HepG2 (cell line): Measurements from ENCODE around the gene TMC2. TPM values are rescaled to one million over a fixed set of nuclear protein-coding genes. Genes with fewer than 3 reads are reported as not detected.

Experiments used
- ATAC-seq: fragments of 200-7000 bp; cut with Tn5 transposase; 3 replicates; pipeline ENCODE4 v1.9.1; 2020; ENCODE audit warnings: mild to moderate bottlenecking, moderate library complexity
- BruUV-seq: library from RNA; stranded (reverse); fragments of 400-500 nt; replicated peaks from 2 replicates; lab custom pipeline; 2021; lab: Mats Ljungman, UMichigan
- CTCF ChIA-PET: fragments of 300-600 bp; formaldehyde crosslinking; extraction: SDS; loops from one replicate; lab custom pipeline; 2021; ENCODE audit warnings: low total read pairs, inconsistent platforms, low intra/inter-chr PET ratio; lab: Yijun Ruan, JAX
- POLR2A ChIA-PET: fragments of 350-600 bp; sonication (Branson Sonifier 250); formaldehyde crosslinking; loops from one replicate; lab custom pipeline; 2020; ENCODE audit warnings: antibody characterized with exemption, inconsistent platforms; lab: Yijun Ruan, JAX
- DNase-seq: peaks from one replicate; pipeline ENCODE4 v3.0.0-alpha.2; 2015; ENCODE audit warnings: low spot score
- FAIRE-seq: peaks from 3 replicates; lab custom pipeline; 2011; peaks lifted over from hg19 to GRCh38; lab: Jason Lieb, UNC
- H2AFZ ChIP-seq: one replicate; pipeline ENCODE4 v1.6.1; 2011; ENCODE audit warnings: low read length, inconsistent platforms
- H3K27ac ChIP-seq: fragments of 300-600 bp; 3 replicates; pipeline ENCODE4 v1.8.0; 2011; ENCODE audit warnings: mixed run types, mild to moderate bottlenecking, mixed read lengths, low read length, inconsistent platforms; ENCODE audit not compliant: insufficient read depth; ENCODE audit errors: extremely low read length
- H3K27me3 ChIP-seq, 2 experiments: fragments of 200-600 bp in 1 of 2; 2 replicates in 1 of 2; 3 replicates in 1 of 2; pipeline versions ENCODE4 v1.6.0 to v1.8.0; 2011; ENCODE audit warnings: low read length in 2 of 2, mild to moderate bottlenecking in 2 of 2, moderate library complexity in 2 of 2, inconsistent platforms in 1 of 2; ENCODE audit not compliant: insufficient read depth in 2 of 2, control insufficient read depth in 1 of 2
- H3K36me3 ChIP-seq, 2 experiments: fragments of 200-600 bp in 1 of 2; replicated peaks in 1 of 2; 2 replicates in 1 of 2; 3 replicates in 1 of 2; pipeline versions ENCODE4 v1.5.1 to v1.8.0; 2011; ENCODE audit warnings: low read length in 2 of 2, inconsistent platforms in 1 of 2; ENCODE audit not compliant: insufficient read depth in 2 of 2, control insufficient read depth in 1 of 2
- H3K4me1 ChIP-seq: 2 replicates; pipeline ENCODE4 v1.5.1; 2012; ENCODE audit warnings: low read length, inconsistent platforms; ENCODE audit not compliant: insufficient read depth
- H3K4me2 ChIP-seq: 2 replicates; pipeline ENCODE4 v1.6.0; 2011; ENCODE audit warnings: low read depth, low read length, inconsistent platforms
- H3K4me3 ChIP-seq, 3 experiments: fragments of 200-600 bp in 1 of 3; sonication (generic), shearing (Covaris generic) in 1 of 3; replicated peaks in 1 of 3; 2 replicates each; pipeline ENCODE4 v1.5.1; 2011 to 2016; ENCODE audit warnings: low read length in 3 of 3, inconsistent platforms in 2 of 3, low read depth in 2 of 3, mild to moderate bottlenecking in 2 of 3, control low read depth in 1 of 3, mixed read lengths in 1 of 3; ENCODE audit not compliant: insufficient read depth in 1 of 3
- H3K79me2 ChIP-seq: one replicate; pipeline ENCODE4 v1.6.1; 2011; ENCODE audit warnings: low read length, inconsistent platforms; ENCODE audit not compliant: insufficient read depth
- H3K9ac ChIP-seq: 2 replicates; pipeline ENCODE4 v1.6.0; 2011; ENCODE audit warnings: mild to moderate bottlenecking, low read depth, low read length, inconsistent platforms; ENCODE audit not compliant: insufficient read depth
- H3K9me3 ChIP-seq: 2 replicates; pipeline ENCODE4 v1.5.1; 2012; ENCODE audit warnings: mild to moderate bottlenecking, low read length
- H4K20me1 ChIP-seq: 2 replicates; pipeline ENCODE4 v1.6.0; 2011; ENCODE audit warnings: inconsistent platforms, mild to moderate bottlenecking, low read length, moderate library complexity; ENCODE audit not compliant: insufficient read depth
- FOXP1 ChIP-seq, 2 experiments: fragments of 450-650 bp in 1 of 2; IDR thresholded peaks; 2 replicates each; pipeline ENCODE4 v1.6.1; 2017 to 2018; ENCODE audit warnings: antibody characterized with exemption in 1 of 2
- GLI4 ChIP-seq: sonication (generic); formaldehyde crosslinking; IDR thresholded peaks from 2 replicates; pipeline ENCODE4 v1.5.1; 2020; ENCODE audit warnings: missing genetic modification reagents, mild to moderate bottlenecking, moderate library complexity, borderline replicate concordance
- HMG20B ChIP-seq: conservative IDR thresholded peaks from 2 replicates; pipeline ENCODE4 v1.6.1; 2016; ENCODE audit warnings: missing genetic modification reagents, missing compliant biosample characterization
- HNF4A ChIP-seq: sonication (generic); formaldehyde crosslinking; IDR thresholded peaks from 2 replicates; pipeline ENCODE4 v1.4.0; 2020; ENCODE audit warnings: missing genetic modification reagents
- IKZF1 ChIP-seq: fragments of 450-650 bp; IDR thresholded peaks from 2 replicates; pipeline ENCODE4 v1.7.1; 2016
- IRF1 ChIP-seq: sonication (generic); formaldehyde crosslinking; IDR thresholded peaks from 2 replicates; pipeline ENCODE4 v1.4.0; 2020; ENCODE audit warnings: low read depth, mild to moderate bottlenecking, missing genetic modification reagents
- MAZ ChIP-seq, 2 experiments: sonication (generic) in 1 of 2; formaldehyde crosslinking in 1 of 2; IDR thresholded peaks; 2 replicates each; pipeline versions ENCODE4 v1.5.0 to v1.6.1; 2012 to 2020; ENCODE audit warnings: low read depth in 2 of 2, mild to moderate bottlenecking in 2 of 2, borderline replicate concordance in 1 of 2, improper control_type of control experiment in 1 of 2, low read length in 1 of 2, missing genetic modification reagents in 1 of 2, moderate library complexity in 1 of 2
- MTF2 ChIP-seq: sonication (generic); formaldehyde crosslinking; IDR thresholded peaks from 2 replicates; pipeline ENCODE4 v1.5.0; 2020; ENCODE audit warnings: missing genetic modification reagents, borderline replicate concordance
- REL ChIP-seq: sonication (generic); formaldehyde crosslinking; conservative IDR thresholded peaks from 2 replicates; pipeline ENCODE4 v1.8.0; 2022; ENCODE audit warnings: mild to moderate bottlenecking, missing genetic modification reagents, moderate library complexity
- RXRA ChIP-seq: sonication (generic); formaldehyde crosslinking; IDR thresholded peaks from 2 replicates; pipeline ENCODE4 v1.5.1; 2020; ENCODE audit warnings: missing genetic modification reagents
- SUZ12 ChIP-seq: fragments of 150-350 bp; IDR thresholded peaks from 2 replicates; pipeline ENCODE4 v1.6.1; 2014; ENCODE audit warnings: low read depth, low read length
- ZBTB34 ChIP-seq: sonication (generic); formaldehyde crosslinking; IDR thresholded peaks from 2 replicates; pipeline ENCODE4 v1.8.0; 2022; ENCODE audit warnings: mild to moderate bottlenecking, missing genetic modification reagents
- ZC3H13 ChIP-seq: sonication (generic); formaldehyde crosslinking; IDR thresholded peaks from 2 replicates; pipeline ENCODE4 v1.8.1; 2023; ENCODE audit warnings: mild to moderate bottlenecking, missing genetic modification reagents, moderate library complexity
- ZFY ChIP-seq: sonication (generic); formaldehyde crosslinking; IDR thresholded peaks from 2 replicates; pipeline ENCODE4 v1.4.0; 2020; ENCODE audit warnings: missing genetic modification reagents
- ZNF260 ChIP-seq: sonication (generic); formaldehyde crosslinking; IDR thresholded peaks from 2 replicates; pipeline ENCODE4 v1.4.0; 2020; ENCODE audit warnings: missing genetic modification reagents, low read depth, mild to moderate bottlenecking, borderline replicate concordance
- WGBS: methylation state at CpG from one replicate; pipeline ENCODE4 v1.1.6; 2017; ENCODE audit warnings: low lambda C conversion rate; 5-methylcytosine and 5-hydroxymethylcytosine counted together
- in situ Hi-C: cut with HindIII; loops from 2 replicates; pipeline ENCODE4 v1.10.0; 2017; ENCODE audit warnings: low pct_unique_long_range_greater_than_20kb; ENCODE audit not compliant: extremely low pct_ligation_motif_present
- intact Hi-C: fragments of 100-400 bp; cut with micrococcal nuclease; formaldehyde crosslinking; loops from one replicate; pipeline ENCODE4 v1.10.0; 2022; ENCODE audit not compliant: unreplicated experiment
- polyA plus RNA-seq, 8 experiments: library from polyadenylated mRNA; depleted of rRNA in 3 of 8; stranded (reverse) in 7 of 8; unstranded in 1 of 8; fragments of >200 nt; fragmentation: Illumina TruSeq in 4 of 8; extraction: Trizol in 4 of 8; gene quantifications; 2 replicates each; pipeline versions ENCODE4 v1.2.1 to v1.2.3, GENCODE V29; 2011 to 2016; ENCODE audit warnings: low read depth in 4 of 8, missing spikeins in 1 of 8, mixed read lengths in 1 of 8; ENCODE audit not compliant: insufficient read depth in 1 of 8
- total RNA-seq, 5 experiments: library from RNA; depleted of rRNA; stranded (reverse); fragments of >200 nt; fragmentation: Illumina TruSeq; extraction: Trizol; gene quantifications; 2 replicates each; pipeline ENCODE4 v1.2.3, GENCODE V29; 2016; ENCODE audit warnings: low read depth in 1 of 5
- TF ChIP-seq, protein P1 (sequence below): sonication (generic); formaldehyde crosslinking; IDR thresholded peaks from 2 replicates; pipeline ENCODE4 v1.8.0; 2022; ENCODE audit warnings: low read depth, missing genetic modification reagents
- TF ChIP-seq, protein P2 (sequence below): sonication (generic); formaldehyde crosslinking; IDR thresholded peaks from 2 replicates; pipeline ENCODE4 v1.4.0; 2020; ENCODE audit warnings: mild to moderate bottlenecking, low read depth, missing genetic modification reagents

The TMC2 gene
- total and polyA plus RNA-seq, 2 of the 13 experiments (the other 11 are each of a cell fraction or from before 2014, with no cell fraction given), result not detected

DNA sequence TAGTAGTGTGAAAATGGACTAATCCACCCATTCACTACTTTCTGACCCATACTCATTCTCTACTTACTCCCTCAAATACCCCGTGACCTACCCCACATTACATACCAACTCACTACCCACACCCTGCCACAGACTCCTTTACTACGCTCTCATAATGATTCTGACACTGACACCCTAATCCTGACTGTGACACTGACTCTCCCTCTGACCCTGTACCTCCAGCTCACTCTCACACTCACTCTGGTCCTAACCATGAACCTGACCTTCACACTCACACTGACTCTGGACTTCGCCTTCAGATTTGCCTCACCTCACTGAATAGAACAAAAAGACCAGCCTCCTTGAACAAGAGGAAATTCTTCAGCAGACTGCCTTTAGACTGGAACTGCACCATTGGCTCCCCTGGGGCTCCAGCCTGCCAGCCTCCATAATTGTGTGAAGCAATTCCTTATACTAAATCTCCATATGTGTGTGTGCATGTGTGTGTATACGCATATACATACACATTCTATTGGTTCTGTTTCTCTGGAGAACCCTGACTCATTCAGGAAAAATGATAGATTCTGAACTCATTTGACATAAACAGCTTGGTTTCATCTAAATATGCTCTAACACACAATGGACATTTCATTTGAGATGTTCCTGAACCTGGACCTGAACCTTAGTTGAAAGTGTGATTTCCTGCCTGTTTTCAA lies 17.1 kb upstream of the TMC2 start (continued):
- TF ChIP-seq, protein P1, sequence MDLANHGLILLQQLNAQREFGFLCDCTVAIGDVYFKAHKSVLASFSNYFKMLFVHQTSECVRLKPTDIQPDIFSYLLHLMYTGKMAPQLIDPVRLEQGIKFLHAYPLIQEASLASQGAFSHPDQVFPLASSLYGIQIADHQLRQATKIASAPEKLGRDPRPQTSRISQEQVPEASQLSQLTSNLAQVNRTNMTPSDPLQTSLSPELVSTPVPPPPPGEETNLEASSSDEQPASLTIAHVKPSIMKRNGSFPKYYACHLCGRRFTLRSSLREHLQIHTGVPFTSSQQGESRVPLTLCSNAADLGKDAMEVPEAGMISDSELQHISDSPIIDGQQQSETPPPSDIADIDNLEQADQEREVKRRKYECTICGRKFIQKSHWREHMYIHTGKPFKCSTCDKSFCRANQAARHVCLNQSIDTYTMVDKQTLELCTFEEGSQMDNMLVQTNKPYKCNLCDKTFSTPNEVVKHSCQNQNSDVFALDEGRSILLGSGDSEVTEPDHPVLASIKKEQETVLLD (CRISPR knock-in tag), result no peak
- 0 out of 2 replicates have a peak, but pooled peaks have one; percentile 47 for TF ChIP-seq FOXP1 (IDR thresholded peaks at IDR 0.05)
- TF ChIP-seq FOXP1 (CRISPR knock-in tag; IDR thresholded peaks at IDR 0.05), result no peak
- TF ChIP-seq IKZF1, result 0 out of 2 replicates have a peak, but pooled peaks have one; percentile 73
- peak; percentile 29; the same call in 1 of the 2 replicates for TF ChIP-seq HNF4A (CRISPR knock-in tag)
- TF ChIP-seq SUZ12, result no peak
- no peak for TF ChIP-seq ZNF260
- no peak for TF ChIP-seq IRF1 (CRISPR knock-in tag)
- peak; percentile 61; the same call in 1 of the 2 replicates for TF ChIP-seq RXRA (CRISPR knock-in tag)
- no peak for TF ChIP-seq MAZ (IDR thresholded peaks at IDR 0.05; ENCODE audit: borderline replicate concordance, low read depth, low read length)
- TF ChIP-seq MAZ (CRISPR knock-in tag; IDR thresholded peaks at IDR 0.05; ENCODE audit: low read depth), result no peak

DNA sequence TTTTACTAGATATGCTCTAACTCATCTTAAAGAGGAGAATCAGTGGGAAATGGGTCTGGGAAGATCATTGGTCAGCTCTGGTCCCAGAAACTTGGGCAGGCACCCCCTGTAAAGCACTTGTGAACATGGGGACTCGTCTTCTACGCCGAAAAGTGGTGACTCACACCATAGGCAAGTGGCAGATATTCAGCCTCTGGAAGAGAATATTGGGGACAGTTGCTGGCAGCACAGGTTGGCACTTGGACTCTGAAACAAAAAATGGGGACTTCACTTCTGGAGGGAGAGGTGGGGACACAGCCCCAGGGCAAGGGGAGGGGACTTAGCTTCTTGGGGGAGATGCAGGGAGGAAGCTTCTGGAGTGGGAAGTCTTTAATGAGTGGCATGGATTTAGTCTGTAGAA lies 15.8 kb upstream of the TMC2 start:
- intact Hi-C loops, result no loop called here
- Histone ChIP-seq H3K9ac (no peak overlapping the region), H3K4me2 (no peak overlapping the region), H3K4me3 (no peak overlapping the region), H3K4me1 (peaks cover 19% of the 10 kb centered on the region), H3K27ac (no peak overlapping the region), H3K79me2 (no peaks in the 10 kb centered on the region), H3K27me3 (peaks cover 1 to 32% of the 10 kb centered on the region in 2 experiments; a peak in 3 of 5 replicates), H3K9me3 (no peaks in the 10 kb centered on the region), H3K36me3 (no peaks in the 10 kb centered on the region), H2AFZ (no peak overlapping the region), H4K20me1 (no peaks in the 10 kb centered on the region)
- ATAC-seq, result no peak
- no peak for DNase-seq
- 72% methylated on average over 3 of the region's 3 CpGs for WGBS
- CTCF ChIA-PET, result no interaction called here
- no peak for FAIRE-seq
- in situ Hi-C loops, result no loop called here
- POLR2A ChIA-PET, result interaction anchor here (1.0 to 1.9 kb wide), 2 partner anchors 11 to 132 kb away, joined by 4 to 7 read pairs; partner anchors contain the start of gene NOP56
- no TSS peak for BruUV-seq
- TF ChIP-seq GLI4 (no peak), HMG20B (CRISPR knock-in tag) (no peak), ZC3H13 (CRISPR knock-in tag) (no peak), ZBTB34 (CRISPR knock-in tag) (no peak), REL (CRISPR knock-in tag) (no peak), ZFY (CRISPR knock-in tag) (no peak), MTF2 (CRISPR knock-in tag) (no peak)
- TF ChIP-seq, protein P2, sequence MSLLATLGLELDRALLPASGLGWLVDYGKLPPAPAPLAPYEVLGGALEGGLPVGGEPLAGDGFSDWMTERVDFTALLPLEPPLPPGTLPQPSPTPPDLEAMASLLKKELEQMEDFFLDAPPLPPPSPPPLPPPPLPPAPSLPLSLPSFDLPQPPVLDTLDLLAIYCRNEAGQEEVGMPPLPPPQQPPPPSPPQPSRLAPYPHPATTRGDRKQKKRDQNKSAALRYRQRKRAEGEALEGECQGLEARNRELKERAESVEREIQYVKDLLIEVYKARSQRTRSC (CRISPR knock-in tag), result no peak
